ENCODE results near the gene COBLL1. TPM values are rescaled to one million over a fixed set of nuclear protein-coding genes. Genes with fewer than 3 reads are reported as not detected.
"Not testable (repeated sequence)": the region's sequence is repeated elsewhere in the genome, so short reads cannot be mapped to it uniquely, and the experiment has no call there.

The COBLL1 gene
- total RNA-seq, 1 donor from 2014 or later: not detected

DNA sequence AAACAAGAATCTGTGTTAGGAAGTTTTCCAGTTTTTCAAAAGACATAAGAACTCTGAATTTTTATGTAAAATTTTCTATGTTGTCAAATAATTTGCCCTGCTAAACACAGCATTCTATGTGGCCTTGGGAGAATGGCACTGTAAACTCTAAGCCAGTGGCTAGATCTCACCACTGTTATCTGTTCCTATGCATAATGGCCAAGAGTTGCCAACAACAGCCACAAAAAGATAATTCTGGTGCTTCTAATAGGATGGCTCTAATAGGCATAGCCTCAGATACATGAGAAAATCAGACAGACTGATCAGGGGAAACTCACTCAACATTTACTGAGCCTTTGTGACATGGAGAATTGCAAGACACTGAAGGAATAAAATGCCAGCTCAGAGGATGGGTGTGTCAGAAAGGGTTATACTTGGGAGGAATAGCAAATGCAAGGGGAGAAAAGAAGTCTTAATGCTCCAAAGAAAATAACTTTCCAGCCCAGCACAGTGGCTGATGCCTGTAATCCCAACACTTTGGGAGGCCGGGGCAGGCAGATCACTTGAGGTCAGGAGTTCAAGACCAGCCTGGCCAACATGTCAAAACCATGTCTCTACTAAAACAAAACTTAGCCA, 63.7 kb downstream of the COBLL1 start:
- Mint-ChIP-seq H3K27me3 (no peaks in the 10 kb centered on the region), H3K9me3 (no peaks in the 10 kb centered on the region), H3K4me1 (no peaks in the 10 kb centered on the region), H3K4me3 (no peak overlapping the region), H3K27ac (no peak overlapping the region), H3K36me3 (ENCODE audit: low read depth) (no peaks in the 10 kb centered on the region)
- intact Hi-C loops (cut with micrococcal nuclease): no loop called here
- DNase-seq: no peak

DNA sequence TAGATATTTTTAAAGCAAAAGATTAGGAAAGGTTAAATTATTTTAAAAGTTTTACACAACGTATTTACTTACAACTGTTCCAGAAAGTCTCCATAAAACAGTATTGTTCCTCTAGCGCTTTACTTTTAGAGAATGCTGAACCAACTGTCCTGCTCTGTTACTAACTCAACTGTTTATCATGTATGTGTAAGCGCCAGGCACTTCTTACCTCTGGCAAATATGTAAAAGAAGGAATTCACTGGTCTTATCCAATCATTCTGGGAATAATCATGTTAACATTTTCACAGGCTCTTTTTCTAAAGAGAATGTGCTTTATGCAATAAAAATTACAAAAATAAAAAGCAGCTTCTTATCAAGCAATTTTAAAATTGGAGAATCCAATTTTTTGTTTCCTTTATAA, 68.0 kb downstream of the COBLL1 start:
- Mint-ChIP-seq H3K27ac (no peak overlapping the region), H3K9me3 (no peaks in the 10 kb centered on the region), H3K36me3 (ENCODE audit: low read depth) (no peaks in the 10 kb centered on the region), H3K27me3 (peaks cover 1% of the 10 kb centered on the region), H3K4me3 (no peak overlapping the region), H3K4me1 (no peaks in the 10 kb centered on the region)
- intact Hi-C loops (cut with micrococcal nuclease): no loop called here
- DNase-seq: no peak

- Mint-ChIP-seq H3K4me3 (no peak overlapping the region), H3K9me3 (no peaks in the 10 kb centered on the region), H3K27ac (no peak overlapping the region), H3K27me3 (peaks cover 1% of the 10 kb centered on the region), H3K4me1 (no peaks in the 10 kb centered on the region), H3K36me3 (ENCODE audit: low read depth) (no peaks in the 10 kb centered on the region)
- no peak for DNase-seq
- intact Hi-C loops (cut with micrococcal nuclease): no loop called here
Observed at GRCh38 chr2:164773091-164773490, 68.5 kb downstream of the COBLL1 start.

- Mint-ChIP-seq H3K4me1 (no peaks in the 10 kb centered on the region), H3K9me3 (no peaks in the 10 kb centered on the region), H3K4me3 (no peak overlapping the region), H3K27ac (no peak overlapping the region), H3K36me3 (ENCODE audit: low read depth) (no peaks in the 10 kb centered on the region), H3K27me3 (peaks cover 1% of the 10 kb centered on the region)
- no peak for DNase-seq
- intact Hi-C loops (cut with micrococcal nuclease): no loop called here
Observed at GRCh38 chr2:164771897-164772296, 69.7 kb downstream of the COBLL1 start.

GRCh38 chr2:164770421-164770916, 71.2 kb downstream of the COBLL1 start:
- no peak overlapping the region for H3K4me3 Mint-ChIP-seq
- H3K9me3 Mint-ChIP-seq: no peaks in the 10 kb centered on the region
- DNase-seq: no peak
- H3K36me3 Mint-ChIP-seq (ENCODE audit: low read depth): no peaks in the 10 kb centered on the region
- no peak overlapping the region for H3K27ac Mint-ChIP-seq
- H3K4me1 Mint-ChIP-seq: no peaks in the 10 kb centered on the region
- peaks cover 1% of the 10 kb centered on the region for H3K27me3 Mint-ChIP-seq
- intact Hi-C loops (cut with micrococcal nuclease): no loop called here

DNA sequence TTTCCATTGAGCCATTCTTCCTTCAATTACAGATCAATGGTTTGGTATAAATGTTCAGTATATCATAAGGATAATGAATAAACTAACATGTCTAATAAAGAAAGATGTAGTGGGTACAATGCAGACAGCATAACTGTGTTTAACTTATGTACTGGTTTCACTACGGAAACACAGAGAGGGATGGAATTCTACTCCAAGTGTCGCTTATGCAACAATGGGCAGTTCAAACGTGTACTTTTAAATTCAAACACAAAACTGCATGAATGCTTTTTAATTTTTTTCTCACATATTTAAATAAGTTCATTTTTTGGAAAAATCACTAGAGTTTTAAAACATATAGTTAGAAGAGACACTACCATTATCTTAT, 74.7 kb downstream of the COBLL1 start:
- Mint-ChIP-seq H3K4me1 (no peaks in the 10 kb centered on the region), H3K4me3 (no peak overlapping the region), H3K27me3 (peaks cover 1% of the 10 kb centered on the region), H3K36me3 (ENCODE audit: low read depth) (no peaks in the 10 kb centered on the region), H3K9me3 (no peaks in the 10 kb centered on the region), H3K27ac (no peak overlapping the region)
- intact Hi-C loops (cut with micrococcal nuclease): no loop called here
- no peak for DNase-seq

GRCh38 chr2:164766216-164766953, 75.2 kb downstream of the COBLL1 start:
- intact Hi-C loops (cut with micrococcal nuclease): no loop called here
- no peak for DNase-seq
- H3K4me1 Mint-ChIP-seq: peaks cover under 1% of the 10 kb centered on the region
- no peaks in the 10 kb centered on the region for H3K9me3 Mint-ChIP-seq
- no peak overlapping the region for H3K4me3 Mint-ChIP-seq
- no peak overlapping the region for H3K27ac Mint-ChIP-seq
- no peaks in the 10 kb centered on the region for H3K36me3 Mint-ChIP-seq (ENCODE audit: low read depth)
- H3K27me3 Mint-ChIP-seq: peaks cover under 1% of the 10 kb centered on the region

- Mint-ChIP-seq H3K9me3 (no peaks in the 10 kb centered on the region), H3K4me1 (peaks cover 2% of the 10 kb centered on the region), H3K36me3 (ENCODE audit: low read depth) (no peaks in the 10 kb centered on the region), H3K4me3 (no peak overlapping the region), H3K27me3 (no peaks in the 10 kb centered on the region), H3K27ac (no peak overlapping the region)
- intact Hi-C loops (cut with micrococcal nuclease): no loop called here
- DNase-seq: no peak
Observed at GRCh38 chr2:164764996-164765395, 76.6 kb downstream of the COBLL1 start.

DNA sequence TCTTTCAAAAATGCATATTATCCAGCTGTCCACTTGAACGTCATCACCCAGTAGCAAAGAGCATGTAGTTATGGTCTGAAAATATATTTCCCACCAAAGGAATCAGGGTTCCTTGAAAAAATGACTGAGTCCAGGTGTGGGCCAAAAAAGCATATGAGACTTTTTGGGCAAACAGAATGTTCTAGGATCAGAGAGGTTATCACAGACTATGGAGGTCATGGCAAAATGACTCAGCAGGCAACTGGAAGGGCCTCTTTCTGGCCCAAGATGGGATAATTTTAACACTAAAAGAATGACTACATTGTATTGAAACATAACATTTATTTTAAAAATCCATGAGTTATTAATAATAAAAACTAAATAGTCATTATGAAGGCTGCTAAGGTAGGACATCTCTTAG, 77.1 kb downstream of the COBLL1 start:
- no peak for DNase-seq
- H3K4me3 Mint-ChIP-seq: no peak overlapping the region
- no peaks in the 10 kb centered on the region for H3K9me3 Mint-ChIP-seq
- H3K4me1 Mint-ChIP-seq: peaks cover 2% of the 10 kb centered on the region
- no peaks in the 10 kb centered on the region for H3K36me3 Mint-ChIP-seq (ENCODE audit: low read depth)
- intact Hi-C loops (cut with micrococcal nuclease): no loop called here
- no peak overlapping the region for H3K27ac Mint-ChIP-seq
- H3K27me3 Mint-ChIP-seq: no peaks in the 10 kb centered on the region

GRCh38 chr2:164763431-164763830, 78.2 kb downstream of the COBLL1 start:
- peaks cover 2% of the 10 kb centered on the region for H3K4me1 Mint-ChIP-seq
- H3K36me3 Mint-ChIP-seq (ENCODE audit: low read depth): no peaks in the 10 kb centered on the region
- H3K27me3 Mint-ChIP-seq: no peaks in the 10 kb centered on the region
- no peaks in the 10 kb centered on the region for H3K9me3 Mint-ChIP-seq
- intact Hi-C loops (cut with micrococcal nuclease): no loop called here
- H3K4me3 Mint-ChIP-seq: no peak overlapping the region
- no peak overlapping the region for H3K27ac Mint-ChIP-seq
- no peak for DNase-seq

DNA sequence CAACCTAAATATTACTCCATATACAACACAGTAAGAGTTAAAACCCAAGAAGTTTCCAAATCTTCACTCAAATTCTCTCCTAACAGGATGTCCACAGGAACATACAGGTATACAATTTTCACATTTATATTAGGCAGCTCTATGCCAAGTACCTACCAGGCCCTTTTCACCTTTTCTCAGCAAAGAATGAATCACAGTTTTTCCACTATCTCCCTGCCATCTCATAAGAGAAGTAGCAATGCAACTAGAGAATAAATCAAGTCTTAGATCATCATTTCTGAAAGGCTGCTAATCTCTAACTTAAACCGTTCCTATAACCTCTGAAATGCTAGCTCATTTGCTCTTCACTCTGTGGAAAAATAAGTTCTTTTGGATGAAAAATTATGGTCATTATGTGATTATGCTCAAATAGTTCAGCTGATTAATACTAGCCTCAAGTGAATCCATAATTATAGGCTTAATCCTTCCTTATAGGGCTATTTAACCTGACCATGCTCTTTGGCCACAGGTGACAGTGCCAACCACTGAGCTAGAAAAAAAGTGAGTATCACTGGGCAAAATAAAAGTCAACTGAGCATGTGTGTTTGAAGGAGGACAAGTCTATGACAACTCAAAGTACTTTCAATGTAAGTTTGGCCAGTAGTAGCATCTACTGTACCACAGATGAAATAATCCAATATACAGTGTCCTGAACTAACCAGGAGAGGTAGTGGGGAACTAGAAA, 79.7 kb downstream of the COBLL1 start:
- H3K4me3 Mint-ChIP-seq: no peak overlapping the region
- H3K4me1 Mint-ChIP-seq: peaks cover 2% of the 10 kb centered on the region
- DNase-seq: no peak
- no peaks in the 10 kb centered on the region for H3K36me3 Mint-ChIP-seq (ENCODE audit: low read depth)
- no peaks in the 10 kb centered on the region for H3K27me3 Mint-ChIP-seq
- no peaks in the 10 kb centered on the region for H3K9me3 Mint-ChIP-seq
- intact Hi-C loops (cut with micrococcal nuclease): no loop called here
- no peak overlapping the region for H3K27ac Mint-ChIP-seq

DNA sequence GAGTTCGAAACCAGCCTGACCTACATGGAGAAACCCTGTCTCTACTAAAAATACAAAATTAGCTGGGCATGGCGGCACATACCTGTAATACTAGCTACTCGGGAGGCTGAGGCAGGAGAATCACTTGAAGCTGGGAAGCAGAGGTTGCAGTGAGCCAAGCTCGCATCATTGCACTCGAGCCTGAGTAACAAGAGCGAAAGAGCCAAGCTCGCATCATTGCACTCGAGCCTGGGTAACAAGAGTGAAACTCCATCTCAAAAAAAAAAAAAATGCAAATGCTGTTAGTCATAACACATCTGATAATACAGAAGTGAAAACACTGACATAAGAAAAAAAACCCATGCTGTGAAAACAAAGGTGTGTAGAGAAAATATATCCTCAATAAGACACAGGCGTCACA, 80.4 kb downstream of the COBLL1 start:
- H3K27me3 Mint-ChIP-seq; H3K4me1 Mint-ChIP-seq; intact Hi-C loops (cut with micrococcal nuclease); H3K27ac Mint-ChIP-seq; DNase-seq; H3K9me3 Mint-ChIP-seq; H3K4me3 Mint-ChIP-seq; H3K36me3 Mint-ChIP-seq (ENCODE audit: low read depth): not testable (repeated sequence)

GRCh38 chr2:164760179-164760578, 81.4 kb downstream of the COBLL1 start:
- Mint-ChIP-seq H3K36me3 (ENCODE audit: low read depth) (no peaks in the 10 kb centered on the region), H3K4me3 (no peak overlapping the region), H3K9me3 (no peaks in the 10 kb centered on the region), H3K4me1 (peaks cover 2% of the 10 kb centered on the region), H3K27ac (no peak overlapping the region), H3K27me3 (no peaks in the 10 kb centered on the region)
- intact Hi-C loops (cut with micrococcal nuclease): no loop called here
- DNase-seq: no peak

DNA sequence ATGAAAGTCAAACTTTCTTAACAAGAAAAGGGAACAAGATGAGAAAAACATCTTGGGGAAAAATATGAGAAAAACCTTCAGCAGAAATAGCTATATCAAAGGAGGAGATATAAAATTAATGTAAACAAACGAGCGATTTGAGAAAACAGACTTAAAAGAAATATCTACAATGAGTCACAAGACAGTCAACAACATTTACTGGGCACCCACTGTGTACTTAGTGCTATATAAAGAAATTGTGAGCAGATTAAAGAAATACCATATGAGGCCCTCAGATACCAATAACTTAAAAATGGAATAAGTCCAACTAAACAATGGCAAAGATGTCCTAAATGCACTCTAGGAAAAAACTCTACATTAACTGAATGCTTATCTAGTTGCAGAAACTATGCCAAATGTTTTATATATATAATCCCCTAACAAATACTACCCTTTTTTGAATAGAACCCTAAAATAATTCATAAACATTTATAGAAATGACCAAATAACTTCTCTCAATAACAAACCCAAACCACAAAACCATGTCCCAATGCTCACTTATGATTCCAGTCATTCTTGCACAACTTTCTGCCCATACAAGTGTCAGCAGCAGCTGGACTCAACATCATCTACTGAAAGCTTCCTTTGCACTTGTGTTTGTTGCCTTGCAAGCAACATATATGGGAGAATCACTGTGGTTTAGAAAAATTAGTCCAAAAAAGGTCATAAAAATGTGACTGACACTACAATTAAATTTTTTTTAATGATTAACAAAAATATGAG, 83.5 kb downstream of the COBLL1 start:
- Mint-ChIP-seq H3K4me1 (peaks cover 2% of the 10 kb centered on the region), H3K27ac (no peak overlapping the region), H3K9me3 (no peaks in the 10 kb centered on the region), H3K4me3 (no peak overlapping the region), H3K36me3 (ENCODE audit: low read depth) (no peaks in the 10 kb centered on the region), H3K27me3 (no peaks in the 10 kb centered on the region)
- intact Hi-C loops (cut with micrococcal nuclease): no loop called here
- DNase-seq: no peak
